Keratinocyte (primary cell): ENCODE measurements around the gene HMGCLL1.

Experiments
- CTCF ChIP-seq, 3 experiments: IDR thresholded peaks in 1 of 3; conservative IDR thresholded peaks in 1 of 3; optimal IDR thresholded peaks in 1 of 3; 2 replicates in 2 of 3; 3 replicates in 1 of 3; pipeline versions ENCODE3 to v1.5.1; 2011; ENCODE audit warnings: low read length in 3 of 3, mild to moderate bottlenecking in 3 of 3, moderate library complexity in 2 of 3, control low read depth in 1 of 3, inconsistent platforms in 1 of 3; ENCODE audit not compliant: insufficient read depth in 2 of 3; ENCODE audit errors: extremely low read depth in 1 of 3
- EZH2 ChIP-seq: IDR thresholded peaks from one replicate; pipeline ENCODE4 v1.6.1; 2012; ENCODE audit warnings: inconsistent platforms, mild to moderate bottlenecking, low read length, moderate library complexity

- TF ChIP-seq CTCF (optimal IDR thresholded peaks at IDR 0.05 in 1 of 3, IDR thresholded peaks at IDR 0.05 in 1 of 3, conservative IDR thresholded peaks at IDR 0.05 in 1 of 3; ENCODE audit: extremely low read depth in 1 of 3, insufficient read depth in 2 of 3, low read length in 3 of 3) (no peak), EZH2 (no peak)
Observed at GRCh38 chr6:55397986-55398385, 181.0 kb downstream of the HMGCLL1 start.
